K562 treated with DMSO at 1 percent for 48 hours (cell line): ENCODE data around the gene CYP4A22. TPM values are rescaled to one million over a fixed set of nuclear protein-coding genes. Genes with fewer than 3 reads are reported as not detected.

Source experiments
- total RNA-seq: library from RNA; unstranded; fragments of 300-600 nt; gene quantifications from 2 replicates; pipeline ENCODE4 v1.2.3, GENCODE V29; 2022; ENCODE audit warnings: low replicate concordance; ENCODE audit errors: extremely low read depth

The CYP4A22 gene, protein sequence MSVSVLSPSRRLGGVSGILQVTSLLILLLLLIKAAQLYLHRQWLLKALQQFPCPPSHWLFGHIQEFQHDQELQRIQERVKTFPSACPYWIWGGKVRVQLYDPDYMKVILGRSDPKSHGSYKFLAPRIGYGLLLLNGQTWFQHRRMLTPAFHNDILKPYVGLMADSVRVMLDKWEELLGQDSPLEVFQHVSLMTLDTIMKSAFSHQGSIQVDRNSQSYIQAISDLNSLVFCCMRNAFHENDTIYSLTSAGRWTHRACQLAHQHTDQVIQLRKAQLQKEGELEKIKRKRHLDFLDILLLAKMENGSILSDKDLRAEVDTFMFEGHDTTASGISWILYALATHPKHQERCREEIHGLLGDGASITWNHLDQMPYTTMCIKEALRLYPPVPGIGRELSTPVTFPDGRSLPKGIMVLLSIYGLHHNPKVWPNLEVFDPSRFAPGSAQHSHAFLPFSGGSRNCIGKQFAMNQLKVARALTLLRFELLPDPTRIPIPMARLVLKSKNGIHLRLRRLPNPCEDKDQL
- total RNA-seq: not detected in 2 replicates

DNA sequence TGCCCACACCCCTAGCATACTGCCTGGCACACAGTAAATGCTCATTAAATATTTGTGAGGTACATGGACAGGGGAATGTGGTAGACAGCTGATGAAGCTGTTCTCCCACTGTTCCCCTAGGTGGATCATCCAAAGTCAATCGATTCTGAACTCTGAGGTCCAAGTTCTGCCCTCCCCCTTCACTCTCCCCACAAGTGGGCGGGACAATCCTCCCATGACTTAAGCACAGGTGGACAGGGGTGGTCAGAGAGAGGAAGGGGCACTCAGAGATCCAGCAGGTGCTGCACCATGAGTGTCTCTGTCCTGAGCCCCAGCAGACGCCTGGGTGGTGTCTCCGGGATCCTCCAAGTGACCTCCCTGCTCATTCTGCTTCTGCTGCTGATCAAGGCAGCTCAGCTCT lies at the start of gene CYP4A22:
CYP4A22 (plus strand) TSS at position 244 of the 400 bp plus-strand sequence; CDS start at position 289, 45 bp downstream.

GRCh38 chr1:47189844-47190508 lies 52.7 kb downstream of the CYP4A22 start, which contains the start of gene PDZK1IP1:
Gene PDZK1IP1, minus strand, starts transcription at chr1:47190036. Its CDS starts 104 bp downstream, at chr1:47189932.

Other genes starting within 250 kb of the CYP4A22 start
- gene CYP4A11, start 196.0 kb upstream of the CYP4A22 start, total RNA-seq: not detected in 2 replicates
- gene CYP4X1, start 113.8 kb upstream of the CYP4A22 start, total RNA-seq: not detected in 2 replicates
- gene CYP4Z1, start 70.2 kb upstream of the CYP4A22 start, total RNA-seq: not detected in 2 replicates
- gene PDZK1IP1, start 52.6 kb downstream of the CYP4A22 start, total RNA-seq: not detected in 2 replicates
- gene TAL1, start 94.8 kb downstream of the CYP4A22 start, total RNA-seq: not detected in 2 replicates
- gene STIL, start 176.7 kb downstream of the CYP4A22 start, total RNA-seq: not detected in 2 replicates
- not detected in 2 replicates for gene CMPK1, start 196.3 kb downstream of the CYP4A22 start, total RNA-seq